GM20431 (cell line): ENCODE measurements around the gene DLEC1.

ENCODE experiments used
- in situ Hi-C: fragments of 300-500 bp; cut with MseI, MboI; formaldehyde crosslinking; loops from one replicate; pipeline ENCODE4 v1.15.0; 2020; ENCODE audit warnings: low sequenced_read_pairs; ENCODE audit not compliant: unreplicated experiment

DLEC1 gene

GRCh38 chr3:38000242-38000916 lies 38.6 kb upstream of the DLEC1 start:
- in situ Hi-C loops, result no loop called here

- in situ Hi-C loops, result no loop called here
Observed at GRCh38 chr3:38000965-38001455, 38.0 kb upstream of the DLEC1 start.

GRCh38 chr3:38001456-38002081 lies 37.4 kb upstream of the DLEC1 start:
- in situ Hi-C loops, result no loop called here

GRCh38 chr3:38002291-38002876 lies 36.6 kb upstream of the DLEC1 start:
- in situ Hi-C loops, result no loop called here

- in situ Hi-C loops, result no loop called here
Observed at GRCh38 chr3:38002940-38003339, 36.1 kb upstream of the DLEC1 start.

GRCh38 chr3:38003371-38003816 lies 35.6 kb upstream of the DLEC1 start:
- in situ Hi-C loops, result no loop called here

- in situ Hi-C loops, result no loop called here
Observed at GRCh38 chr3:38003817-38004414, 35.1 kb upstream of the DLEC1 start.

- in situ Hi-C loops, result no loop called here
Observed at GRCh38 chr3:38004415-38005075, 34.5 kb upstream of the DLEC1 start.

- in situ Hi-C loops, result no loop called here
Observed at GRCh38 chr3:38005076-38006020, 33.7 kb upstream of the DLEC1 start.

- in situ Hi-C loops, result no loop called here
Observed at GRCh38 chr3:38006031-38006430, 33.0 kb upstream of the DLEC1 start.

GRCh38 chr3:38006445-38006995 lies 32.5 kb upstream of the DLEC1 start:
- in situ Hi-C loops, result no loop called here

- in situ Hi-C loops, result no loop called here
Observed at GRCh38 chr3:38007754-38008090, 31.3 kb upstream of the DLEC1 start.

- in situ Hi-C loops, result no loop called here
Observed at GRCh38 chr3:38008191-38008701, 30.8 kb upstream of the DLEC1 start.

- in situ Hi-C loops, result no loop called here
Observed at GRCh38 chr3:38008971-38009580, 29.9 kb upstream of the DLEC1 start.

GRCh38 chr3:38009807-38010591 lies 29.0 kb upstream of the DLEC1 start:
- in situ Hi-C loops, result no loop called here

- in situ Hi-C loops, result no loop called here
Observed at GRCh38 chr3:38011111-38011510, 27.9 kb upstream of the DLEC1 start.

- in situ Hi-C loops, result no loop called here
Observed at GRCh38 chr3:38015485-38015884, 23.5 kb upstream of the DLEC1 start.

- in situ Hi-C loops, result no loop called here
Observed at GRCh38 chr3:38015984-38016383, 23.0 kb upstream of the DLEC1 start.
